ENCODE data around the gene LRRC4B. TPM values are rescaled to one million over a fixed set of nuclear protein-coding genes. Genes with fewer than 3 reads are reported as not detected.
A peak's percentile ranks its signal among the peaks of the same experiment; 100 is the strongest.
"Not testable (repeated sequence)": the region's sequence is repeated elsewhere in the genome, so short reads cannot be mapped to it uniquely, and the experiment has no call there.

The LRRC4B gene, protein sequence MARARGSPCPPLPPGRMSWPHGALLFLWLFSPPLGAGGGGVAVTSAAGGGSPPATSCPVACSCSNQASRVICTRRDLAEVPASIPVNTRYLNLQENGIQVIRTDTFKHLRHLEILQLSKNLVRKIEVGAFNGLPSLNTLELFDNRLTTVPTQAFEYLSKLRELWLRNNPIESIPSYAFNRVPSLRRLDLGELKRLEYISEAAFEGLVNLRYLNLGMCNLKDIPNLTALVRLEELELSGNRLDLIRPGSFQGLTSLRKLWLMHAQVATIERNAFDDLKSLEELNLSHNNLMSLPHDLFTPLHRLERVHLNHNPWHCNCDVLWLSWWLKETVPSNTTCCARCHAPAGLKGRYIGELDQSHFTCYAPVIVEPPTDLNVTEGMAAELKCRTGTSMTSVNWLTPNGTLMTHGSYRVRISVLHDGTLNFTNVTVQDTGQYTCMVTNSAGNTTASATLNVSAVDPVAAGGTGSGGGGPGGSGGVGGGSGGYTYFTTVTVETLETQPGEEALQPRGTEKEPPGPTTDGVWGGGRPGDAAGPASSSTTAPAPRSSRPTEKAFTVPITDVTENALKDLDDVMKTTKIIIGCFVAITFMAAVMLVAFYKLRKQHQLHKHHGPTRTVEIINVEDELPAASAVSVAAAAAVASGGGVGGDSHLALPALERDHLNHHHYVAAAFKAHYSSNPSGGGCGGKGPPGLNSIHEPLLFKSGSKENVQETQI
- total RNA-seq (2014; rRNA removed; shearing (Covaris generic); ENCODE audit: low replicate concordance), result 5.0 and 8.7 TPM in 2 replicates

DNA sequence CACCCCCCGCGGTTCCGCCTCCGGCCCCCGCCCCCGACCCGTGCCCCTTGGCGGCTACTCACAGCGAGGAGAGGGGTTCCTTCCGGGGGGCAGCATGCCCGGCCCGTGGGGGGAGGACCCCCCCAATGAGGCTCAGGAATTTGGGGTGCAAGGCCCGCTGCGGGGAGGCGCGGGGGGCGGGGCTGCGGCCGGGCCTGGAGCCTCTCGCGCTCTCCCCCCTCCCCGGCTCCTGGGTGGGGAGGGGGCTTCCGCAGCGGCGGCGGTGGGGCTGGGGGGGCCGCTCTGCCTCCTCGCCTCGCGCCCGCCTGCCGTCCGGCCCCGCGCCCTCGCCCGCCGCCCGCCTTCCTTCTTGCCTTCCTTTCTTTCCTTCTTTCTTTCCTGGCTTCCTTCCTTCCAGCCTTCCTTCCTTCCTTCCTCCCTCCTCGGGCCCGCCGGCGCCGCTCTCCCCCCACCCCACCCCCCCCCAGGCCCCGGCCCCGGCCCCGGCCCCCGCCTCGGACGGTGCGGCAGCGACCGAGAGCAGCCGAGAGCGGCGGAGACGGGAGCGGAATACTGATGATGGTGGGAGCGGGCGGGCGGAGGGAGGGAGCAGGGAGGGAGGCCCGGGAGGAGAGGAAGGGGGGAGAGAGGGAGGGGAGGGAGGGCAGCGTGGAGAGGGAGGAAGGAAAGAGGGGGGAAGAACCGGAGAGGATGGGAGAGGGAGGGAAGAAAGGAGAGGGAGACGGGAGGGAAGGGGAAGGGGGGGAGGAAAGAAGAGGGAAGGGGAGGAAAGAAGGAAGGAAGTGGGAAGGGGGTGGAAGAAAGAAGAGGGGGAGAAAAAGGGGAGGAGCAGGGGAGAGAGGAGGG lies at the start of gene LRRC4B:
TSS of gene LRRC4B (minus strand) at position 554 of the 846 bp plus-strand sequence. CDS start 19,597 bp downstream, outside the sequence.
- no peak for DNase-seq (ENCODE audit: low read depth)
- in situ Hi-C loops (cut with HindIII; ENCODE audit: low pct_unique_long_range_greater_than_20kb, low sequenced_read_pairs), result no loop called here

DNA sequence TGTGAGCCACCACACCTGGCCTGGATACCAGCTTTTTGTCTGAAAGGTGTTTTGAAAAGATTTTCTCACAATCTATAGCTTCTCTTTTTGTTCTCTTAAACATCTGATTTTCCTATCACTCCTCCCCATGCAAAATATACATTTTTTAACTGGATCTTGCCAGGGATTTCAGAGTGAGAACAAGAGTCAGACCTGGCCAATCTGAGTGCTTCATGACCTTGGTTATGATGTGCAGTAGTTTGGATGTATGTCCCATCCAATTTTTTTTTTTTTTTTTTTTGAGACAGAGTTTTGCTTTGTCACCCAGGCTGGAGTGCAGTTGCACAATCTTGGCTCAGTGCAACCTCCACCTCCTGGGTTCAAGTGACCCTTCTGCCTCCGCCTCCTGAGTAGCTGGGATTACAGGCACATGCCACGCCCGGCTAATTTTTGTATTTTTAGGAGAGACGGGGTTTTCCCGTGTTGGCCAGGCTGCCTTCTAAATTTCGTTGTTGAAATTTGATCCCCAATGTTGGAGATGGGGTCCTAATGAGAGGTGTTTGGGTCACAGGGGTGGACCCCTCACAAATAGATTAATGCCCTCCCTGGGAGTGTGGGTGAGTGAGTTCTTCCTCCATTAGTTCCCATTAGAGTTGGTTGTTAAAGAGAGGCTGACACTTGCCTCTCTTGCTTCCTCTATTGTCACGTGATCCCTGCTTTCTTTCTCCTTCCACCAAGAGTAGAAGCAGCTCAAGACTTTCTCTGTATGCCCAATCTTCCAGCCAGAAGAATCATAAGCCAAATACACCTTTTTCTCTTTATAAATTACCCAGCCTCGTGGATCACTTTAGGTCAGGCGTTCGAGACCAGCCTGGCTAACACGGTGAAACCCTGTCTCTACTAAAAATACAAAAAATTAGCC lies 44.5 kb upstream of the LRRC4B start:
- DNase-seq (ENCODE audit: low read depth); in situ Hi-C loops (cut with HindIII; ENCODE audit: low pct_unique_long_range_greater_than_20kb, low sequenced_read_pairs): not testable (repeated sequence)

DNA sequence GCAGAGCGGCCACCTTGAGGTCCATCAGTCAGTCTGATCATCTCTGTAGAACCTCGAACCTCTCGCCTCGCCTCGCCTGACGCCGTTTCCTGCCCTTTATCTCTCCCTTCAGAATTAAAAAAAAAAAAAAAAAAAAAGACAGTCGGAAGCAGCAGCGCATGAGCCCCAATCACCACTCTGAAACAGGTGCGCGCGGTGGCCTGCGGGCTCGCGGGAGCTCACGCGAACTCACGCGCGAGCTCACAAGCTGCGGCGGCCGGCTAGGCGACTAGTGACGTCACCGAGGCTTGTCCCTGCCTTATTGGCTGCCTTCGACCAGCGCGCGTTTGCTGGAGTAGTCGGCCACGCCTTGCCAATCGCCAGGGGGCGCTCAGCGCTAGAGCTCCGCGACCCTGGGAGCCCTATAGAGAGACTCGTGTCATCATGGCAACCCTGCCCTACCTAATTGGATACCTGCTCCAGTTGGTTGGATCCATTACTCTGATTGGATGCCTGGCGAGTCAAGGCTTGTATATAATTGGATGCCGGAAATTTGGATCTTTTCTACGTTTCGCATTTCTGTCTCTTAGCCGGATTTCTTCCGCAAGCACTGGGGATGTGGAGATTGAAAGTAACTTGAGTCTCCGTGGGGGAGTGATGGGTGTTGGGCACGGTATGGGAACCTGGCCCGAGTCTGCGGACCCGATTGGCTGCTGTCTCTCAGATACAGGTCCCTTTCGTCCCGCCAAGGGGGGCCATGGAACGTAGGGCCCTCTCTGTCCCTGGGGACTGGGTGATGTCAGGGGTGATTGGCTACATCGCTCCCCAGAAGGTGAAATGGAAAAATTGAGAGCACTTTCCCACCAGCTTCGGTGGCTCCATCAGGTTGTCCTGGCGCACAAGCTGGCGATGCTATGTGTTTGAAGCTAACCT lies 39.9 kb upstream of the LRRC4B start:
- in situ Hi-C loops (cut with HindIII; ENCODE audit: low pct_unique_long_range_greater_than_20kb, low sequenced_read_pairs), result no loop called here
- no peak for DNase-seq (ENCODE audit: low read depth)

DNA sequence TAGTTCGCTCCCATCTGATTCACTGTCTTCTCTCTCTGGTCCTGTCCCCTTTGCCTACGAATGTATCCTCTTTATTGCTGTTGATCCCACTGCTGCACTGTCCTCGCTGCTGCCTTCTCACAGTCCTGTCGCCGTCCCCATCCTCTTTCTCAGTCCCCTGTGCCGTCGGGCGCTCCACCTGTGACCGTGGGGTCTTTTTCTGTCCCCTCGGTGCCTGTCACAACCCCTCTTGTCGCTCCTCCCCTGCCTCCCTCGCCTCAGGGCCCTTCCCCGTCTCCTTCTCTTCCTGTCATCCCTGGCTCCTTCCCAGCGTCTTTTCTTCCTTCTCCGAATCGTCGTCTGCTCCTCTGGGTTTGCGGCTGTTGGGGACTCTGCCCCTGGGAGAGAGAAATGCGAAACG lies 39.2 kb upstream of the LRRC4B start:
- no peak for DNase-seq (ENCODE audit: low read depth)
- in situ Hi-C loops (cut with HindIII; ENCODE audit: low pct_unique_long_range_greater_than_20kb, low sequenced_read_pairs), result no loop called here

DNA sequence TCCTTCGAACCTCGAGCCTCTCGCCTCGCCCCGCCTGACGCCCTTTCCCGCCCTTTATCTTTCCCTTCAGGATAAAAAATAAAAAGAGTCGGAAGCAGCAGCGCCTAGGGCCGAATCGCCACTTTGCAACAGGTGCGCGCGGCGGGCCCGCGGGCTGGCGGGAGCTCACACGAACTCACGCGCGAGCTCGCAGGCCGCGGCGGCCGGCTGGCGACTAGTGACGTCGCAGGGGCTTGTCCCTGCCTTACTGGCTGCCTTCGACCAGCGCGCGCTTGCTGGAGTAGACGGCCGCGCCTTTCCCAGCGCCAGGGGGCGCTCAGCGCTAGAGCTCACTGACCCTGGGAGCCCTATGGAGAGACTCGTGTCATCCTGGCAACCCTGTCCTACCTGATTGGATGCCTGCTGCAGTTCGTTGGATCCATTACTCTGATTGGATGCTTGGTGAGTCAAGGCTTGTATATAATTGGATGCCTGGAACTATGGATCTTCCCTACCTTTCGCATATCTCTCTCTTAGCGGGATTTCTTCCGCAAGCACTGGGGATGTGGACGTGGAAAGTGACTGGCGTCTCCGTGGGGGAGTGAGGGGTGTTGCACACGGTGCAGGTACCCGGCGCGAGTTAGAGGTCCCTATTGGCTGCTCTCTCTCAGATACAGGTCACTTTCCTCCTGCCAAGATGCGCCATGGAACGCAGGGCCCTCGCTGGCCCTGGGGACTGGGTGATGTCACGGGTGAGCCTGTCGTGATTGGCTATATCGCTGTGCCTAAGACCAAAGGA lies 38.0 kb upstream of the LRRC4B start:
- in situ Hi-C loops (cut with HindIII; ENCODE audit: low pct_unique_long_range_greater_than_20kb, low sequenced_read_pairs); DNase-seq (ENCODE audit: low read depth): not testable (repeated sequence)

DNA sequence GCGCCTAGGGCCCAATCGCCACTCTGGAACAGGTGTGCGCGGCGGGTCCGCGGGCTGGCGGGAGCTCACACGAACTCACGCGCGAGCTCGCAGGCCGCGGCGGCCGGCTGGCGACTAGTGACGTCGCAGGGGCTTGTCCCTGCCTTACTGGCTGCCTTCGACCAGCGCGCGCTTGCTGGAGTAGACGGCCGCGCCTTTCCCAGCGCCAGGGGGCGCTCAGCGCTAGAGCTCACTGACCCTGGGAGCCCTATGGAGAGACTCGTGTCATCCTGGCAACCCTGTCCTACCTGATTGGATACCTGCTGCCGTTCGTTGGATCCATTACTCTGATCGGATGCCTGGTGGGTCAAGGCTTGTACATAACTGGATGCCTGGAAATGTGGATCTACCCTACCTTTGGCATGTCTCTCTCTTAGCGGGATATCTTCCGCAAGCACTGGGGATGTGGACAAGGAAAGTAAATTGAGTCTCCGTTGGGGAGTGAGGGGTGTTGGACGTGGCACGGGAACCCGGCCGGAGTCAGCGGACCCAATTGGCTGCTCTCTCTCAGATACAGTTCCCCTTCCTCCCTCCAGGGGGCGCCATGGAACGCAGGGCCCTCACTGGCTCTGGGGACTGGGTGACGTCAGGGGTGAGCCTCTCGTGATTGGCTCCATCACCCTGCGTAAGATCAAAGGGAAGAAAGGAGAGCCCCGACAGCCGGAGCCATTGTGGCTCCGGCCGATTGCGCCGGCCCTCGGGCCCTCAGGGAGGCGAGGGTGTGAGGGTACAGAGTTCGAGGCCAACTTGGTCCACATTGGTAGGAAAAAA lies 36.2 kb upstream of the LRRC4B start:
- in situ Hi-C loops (cut with HindIII; ENCODE audit: low pct_unique_long_range_greater_than_20kb, low sequenced_read_pairs), result not testable (repeated sequence)
- DNase-seq (ENCODE audit: low read depth), result peak; percentile 9

DNA sequence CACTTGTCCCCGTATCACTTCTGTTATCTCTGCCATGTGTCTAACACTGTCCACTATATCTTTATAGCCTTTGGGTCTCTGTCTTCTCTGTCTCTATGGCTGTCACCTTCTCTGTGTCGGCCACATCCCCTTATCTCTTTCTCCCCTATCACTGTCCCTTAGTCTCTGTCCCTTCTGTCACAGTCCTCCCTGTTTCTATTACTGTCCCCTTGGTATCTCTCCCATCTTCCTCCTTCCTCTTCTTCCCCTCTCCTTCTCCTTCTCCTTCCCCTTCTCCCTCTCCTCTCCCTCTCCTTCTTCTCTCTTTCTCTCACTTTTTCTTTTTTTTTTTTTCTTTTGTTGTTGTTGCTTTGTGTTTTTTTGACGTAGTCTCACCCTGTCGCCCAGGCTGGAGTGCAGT lies 34.7 kb upstream of the LRRC4B start:
- in situ Hi-C loops (cut with HindIII; ENCODE audit: low pct_unique_long_range_greater_than_20kb, low sequenced_read_pairs), result no loop called here
- DNase-seq (ENCODE audit: low read depth), result no peak

DNA sequence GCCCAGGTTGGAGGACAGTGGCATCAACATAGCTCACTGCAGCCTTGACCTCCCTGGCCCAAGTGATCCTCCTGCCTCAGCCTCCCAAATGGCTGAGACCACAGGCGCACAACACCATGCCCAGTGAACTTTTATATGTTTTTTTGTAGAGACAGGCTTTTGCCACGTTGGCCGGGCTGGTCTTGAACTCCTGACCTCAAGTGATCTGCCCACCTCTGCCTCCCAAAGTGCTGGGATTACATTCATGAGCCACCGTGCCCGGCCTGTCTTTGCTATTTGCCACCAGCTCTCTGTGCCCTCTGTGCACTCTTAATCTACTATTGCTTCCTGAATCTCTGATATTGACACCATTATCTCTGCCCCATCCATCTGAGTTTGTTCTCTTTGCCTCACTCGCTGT lies 34.3 kb upstream of the LRRC4B start:
- in situ Hi-C loops (cut with HindIII; ENCODE audit: low pct_unique_long_range_greater_than_20kb, low sequenced_read_pairs), result no loop called here
- DNase-seq (ENCODE audit: low read depth), result no peak

DNA sequence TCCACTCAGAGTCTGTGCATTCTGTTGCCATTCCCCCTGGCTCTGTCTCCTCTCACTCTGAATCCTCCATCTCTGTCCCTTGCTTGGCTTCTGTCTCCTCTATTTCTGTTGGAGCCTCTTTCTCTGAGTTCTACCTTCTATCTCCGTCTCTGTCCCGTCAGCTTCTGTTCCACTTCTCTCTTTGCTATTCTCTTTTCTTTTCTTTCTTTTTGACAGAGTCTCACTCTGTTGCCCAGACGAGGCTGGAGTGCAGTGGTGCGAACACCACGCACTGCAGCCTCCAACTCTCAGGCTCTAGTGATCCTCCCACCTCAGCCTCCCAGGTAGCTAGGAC lies 33.8 kb upstream of the LRRC4B start:
- DNase-seq (ENCODE audit: low read depth), result no peak

DNA sequence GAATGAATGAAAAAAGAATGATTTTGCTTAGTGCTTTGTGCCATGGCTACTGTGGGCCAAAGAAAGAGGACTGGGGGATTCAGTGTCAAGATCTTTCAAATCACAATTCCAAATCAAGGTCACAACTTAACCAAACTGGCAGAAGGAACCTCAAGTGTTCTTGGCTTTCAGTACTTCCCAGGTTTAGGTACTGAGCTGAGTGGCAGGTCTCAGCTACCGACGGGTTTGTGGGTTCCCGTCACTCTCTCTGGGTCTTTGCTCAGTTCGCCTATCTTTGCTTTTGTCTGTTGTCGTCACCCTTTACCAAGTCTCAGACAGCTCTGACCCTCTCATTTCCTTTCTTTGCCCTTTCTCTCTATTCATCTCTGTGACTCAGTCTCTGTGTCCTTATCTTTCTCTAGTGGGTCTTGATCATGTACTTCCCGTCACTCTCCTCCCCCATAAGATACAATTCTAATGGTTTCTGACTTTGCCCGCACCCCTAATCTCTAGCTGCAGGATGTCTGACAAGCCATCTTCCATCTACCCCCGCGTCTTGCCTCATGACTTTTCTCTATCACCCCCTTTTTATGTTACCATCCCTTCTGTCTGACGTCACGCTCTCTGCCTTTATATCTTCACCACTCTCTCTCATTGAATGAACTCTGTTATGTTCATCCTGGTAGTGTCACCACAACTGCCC lies 33.3 kb upstream of the LRRC4B start:
- DNase-seq (ENCODE audit: low read depth), result no peak
- in situ Hi-C loops (cut with HindIII; ENCODE audit: low pct_unique_long_range_greater_than_20kb, low sequenced_read_pairs), result no loop called here

More for the DNA sequence above, 33.8 kb upstream of the LRRC4B start:
- in situ Hi-C loops (cut with HindIII; ENCODE audit: low pct_unique_long_range_greater_than_20kb, low sequenced_read_pairs), result no loop called here

DNA sequence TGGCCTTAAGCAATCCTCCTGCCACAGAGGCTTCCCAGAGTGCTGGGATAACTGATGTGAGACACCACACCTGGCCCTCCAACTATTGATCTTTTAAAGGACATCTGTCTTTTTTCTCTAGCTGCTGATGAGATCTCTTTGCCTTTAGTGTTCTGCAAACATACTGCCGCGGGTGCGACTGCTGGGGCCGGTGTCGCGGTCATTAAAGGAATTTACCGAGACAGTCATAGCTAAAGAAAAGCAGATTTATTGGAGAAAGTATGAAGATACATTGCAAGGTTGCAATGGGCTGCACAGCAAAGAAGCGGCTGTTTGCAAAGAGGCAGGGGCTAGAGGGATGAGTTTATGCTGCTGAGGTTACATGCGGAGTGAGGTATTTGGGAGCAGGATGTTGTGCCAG lies 31.2 kb upstream of the LRRC4B start:
- DNase-seq (ENCODE audit: low read depth), result no peak
- in situ Hi-C loops (cut with HindIII; ENCODE audit: low pct_unique_long_range_greater_than_20kb, low sequenced_read_pairs), result no loop called here

DNA sequence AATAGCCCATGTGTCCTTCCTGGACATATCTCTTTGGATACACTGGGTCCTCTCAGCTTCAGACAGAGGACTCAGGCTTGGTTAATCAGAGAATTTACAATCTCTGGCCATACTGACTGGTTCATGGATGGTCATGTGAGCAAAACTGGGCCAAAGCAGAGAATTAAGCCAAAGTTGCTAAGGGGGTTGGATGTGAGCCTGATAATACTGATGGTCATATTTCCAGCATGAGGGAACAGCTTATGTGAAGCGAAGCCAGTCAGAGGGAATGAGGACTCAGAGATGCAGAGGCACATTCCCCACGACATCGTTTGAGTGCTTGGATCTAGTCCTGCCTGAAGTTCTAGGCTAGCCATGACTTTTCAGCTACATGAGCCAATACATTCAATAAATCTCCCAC lies 22.0 kb upstream of the LRRC4B start:
- in situ Hi-C loops (cut with HindIII; ENCODE audit: low pct_unique_long_range_greater_than_20kb, low sequenced_read_pairs), result no loop called here
- DNase-seq (ENCODE audit: low read depth), result no peak

DNA sequence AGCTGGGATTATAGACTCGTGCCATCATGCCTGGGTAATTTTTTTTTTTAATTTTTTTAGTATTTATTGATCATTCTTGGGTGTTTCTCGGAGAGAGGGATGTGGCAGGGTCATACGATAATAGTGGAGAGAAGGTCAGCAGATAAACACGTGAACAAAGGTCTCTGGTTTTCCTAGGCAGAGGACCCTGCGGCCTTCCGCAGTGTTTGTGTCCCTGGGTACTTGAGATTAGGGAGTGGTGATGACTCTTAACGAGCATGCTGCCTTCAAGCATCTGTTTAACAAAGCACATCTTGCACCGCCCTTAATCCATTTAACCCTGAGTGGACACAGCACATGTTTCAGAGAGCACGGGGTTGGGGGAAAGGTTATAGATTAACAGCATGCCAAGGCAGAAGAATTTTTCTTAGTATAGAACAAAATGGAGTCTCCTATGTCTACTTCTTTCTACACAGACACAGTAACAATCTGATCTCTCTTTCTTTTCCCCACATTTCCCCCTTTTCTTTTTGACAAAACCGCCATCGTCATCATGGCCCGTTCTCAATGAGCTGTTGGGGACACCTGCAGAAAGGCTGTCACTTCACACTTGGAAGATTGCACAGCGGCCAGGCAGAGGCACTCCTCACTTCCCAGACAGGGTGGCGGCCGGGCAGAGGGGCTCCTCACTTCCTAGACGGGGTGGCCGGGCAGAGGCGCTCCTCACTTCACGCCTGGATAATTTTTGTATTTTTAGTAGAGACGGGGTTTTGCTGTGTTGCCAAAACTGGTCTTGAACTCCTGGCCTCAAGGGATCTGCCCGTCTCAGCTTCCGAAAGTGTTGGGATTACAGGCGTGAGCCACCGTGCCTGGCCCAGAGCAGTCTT lies 13.8 kb upstream of the LRRC4B start:
- in situ Hi-C loops (cut with HindIII; ENCODE audit: low pct_unique_long_range_greater_than_20kb, low sequenced_read_pairs); DNase-seq (ENCODE audit: low read depth): not testable (repeated sequence)

DNA sequence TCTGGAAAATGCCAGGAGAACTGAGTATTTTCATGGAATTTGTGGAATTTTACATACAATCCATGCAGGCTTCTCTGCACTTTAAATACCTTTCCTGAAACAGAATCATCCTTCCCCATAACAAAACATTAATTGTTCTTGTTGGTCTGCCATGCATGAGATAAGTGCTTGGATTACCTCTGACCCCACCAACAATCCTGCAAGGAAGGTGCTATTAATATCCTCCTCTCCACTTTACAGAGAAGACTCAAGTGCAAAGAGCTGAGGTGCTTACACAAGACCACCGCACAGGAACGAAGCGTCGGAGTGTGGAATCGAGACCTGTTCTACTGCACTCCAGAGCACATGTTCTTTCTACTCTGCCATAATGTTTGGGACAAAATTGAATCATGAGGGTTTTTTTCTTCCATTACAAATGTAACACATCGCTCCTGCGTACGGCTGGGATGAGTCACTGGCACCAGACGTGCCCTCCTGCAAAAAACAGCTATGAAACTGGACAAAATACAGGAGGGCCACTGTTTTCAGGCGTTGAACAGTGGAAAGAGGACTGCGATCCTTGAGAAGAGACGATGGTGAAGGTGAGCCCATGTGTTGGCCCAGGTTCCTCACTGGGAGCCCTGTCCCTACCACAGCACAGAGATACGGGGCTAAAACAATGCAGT lies 12.9 kb upstream of the LRRC4B start:
- in situ Hi-C loops (cut with HindIII; ENCODE audit: low pct_unique_long_range_greater_than_20kb, low sequenced_read_pairs), result no loop called here
- peak; percentile 93 for DNase-seq (ENCODE audit: low read depth)
